Vagina (tissue), 2 donors: Measurements from ENCODE around the gene HOXB2.

Experiments used
- CTCF ChIP-seq, 3 experiments: fragments of 450-650 bp in 2 of 3; fragments of 200-600 bp in 1 of 3; sonication (generic) in 1 of 3; IDR thresholded peaks; one replicate each; pipeline ENCODE4 v1.5.1; 2017 to 2019; ENCODE audit warnings: antibody characterized with exemption in 3 of 3, mild to moderate bottlenecking in 2 of 3, moderate library complexity in 2 of 3
- POLR2A ChIP-seq, 2 donors: fragments of 450-650 bp; IDR thresholded peaks; one replicate each; pipeline ENCODE4 v1.6.1; 2017; ENCODE audit warnings: antibody characterized with exemption in 2 of 2, mild to moderate bottlenecking in 2 of 2, moderate library complexity in 2 of 2

GRCh38 chr17:48553190-48553547 lies 8.3 kb upstream of the HOXB2 start:
- TF ChIP-seq CTCF (IDR thresholded peaks at IDR 0.05), result no peak
- TF ChIP-seq POLR2A (IDR thresholded peaks at IDR 0.05), result no peak
